GM23338 (cell line): Measurements from ENCODE around the gene CACNA2D1. TPM values are rescaled to one million over a fixed set of nuclear protein-coding genes. Genes with fewer than 3 reads are reported as not detected.
A peak's percentile ranks its signal among the peaks of the same experiment; 100 is the strongest.

Experiments used
- ATAC-seq: fragments of 200-7000 bp; cut with Tn5 transposase; 3 replicates; pipeline ENCODE4 v1.9.1; 2020
- DNase-seq: peaks from one replicate; pipeline ENCODE4 v3.0.0-alpha.2; 2015; ENCODE audit warnings: low spot score
- H2AFZ ChIP-seq: fragments of 200-600 bp; sonication (generic); 2 replicates; pipeline ENCODE4 v1.8.0; 2016; ENCODE audit warnings: antibody characterized with exemption, mild to moderate bottlenecking, moderate library complexity
- H3F3A ChIP-seq: fragments of 200-600 bp; sonication (generic); replicated peaks from 2 replicates; pipeline ENCODE4 v1.8.0; 2017; ENCODE audit warnings: antibody characterized with exemption, mixed run types, low read depth
- H3K27ac ChIP-seq: fragments of 200-600 bp; sonication (generic); 2 replicates; pipeline ENCODE4 v1.6.1; 2016; ENCODE audit warnings: low read depth
- H3K27me3 ChIP-seq: fragments of 200-600 bp; sonication (generic); 2 replicates; pipeline ENCODE4 v1.8.0; 2016; ENCODE audit warnings: mild to moderate bottlenecking, mixed run types, moderate library complexity; ENCODE audit not compliant: insufficient read depth
- H3K36me3 ChIP-seq: fragments of 200-600 bp; sonication (generic); 2 replicates; pipeline ENCODE4 v1.8.0; 2016; ENCODE audit warnings: mild to moderate bottlenecking; ENCODE audit not compliant: insufficient read depth
- H3K4me1 ChIP-seq: fragments of 200-600 bp; sonication (generic); 2 replicates; pipeline ENCODE4 v1.8.0; 2016; ENCODE audit warnings: mild to moderate bottlenecking, moderate library complexity; ENCODE audit not compliant: insufficient read depth
- H3K4me2 ChIP-seq: fragments of 200-600 bp; sonication (generic); 2 replicates; pipeline ENCODE4 v1.7.1; 2017; ENCODE audit warnings: mixed run types
- H3K4me3 ChIP-seq: fragments of 200-600 bp; sonication (generic); 2 replicates; pipeline ENCODE4 v1.6.1; 2016; ENCODE audit warnings: mixed run types
- H3K79me2 ChIP-seq: fragments of 200-600 bp; sonication (generic); replicated peaks from 2 replicates; pipeline ENCODE4 v1.8.0; 2017; ENCODE audit warnings: mild to moderate bottlenecking; ENCODE audit not compliant: insufficient read depth
- H3K9me2 ChIP-seq: fragments of 200-600 bp; sonication (generic); 2 replicates; pipeline ENCODE4 v1.8.0; 2017; ENCODE audit not compliant: insufficient read depth
- H4K20me1 ChIP-seq: fragments of 200-600 bp; sonication (generic); replicated peaks from 2 replicates; pipeline ENCODE4 v1.8.0; 2017; ENCODE audit warnings: mild to moderate bottlenecking; ENCODE audit not compliant: insufficient read depth
- H3K27ac Mint-ChIP-seq: 2 replicates; pipeline ENCODE4 v1.8.0; 2020; ENCODE audit warnings: inconsistent platforms, mild to moderate bottlenecking, moderate library complexity, mixed read lengths
- H3K27me3 Mint-ChIP-seq: 3 replicates; pipeline ENCODE4 v1.8.0; 2022; ENCODE audit warnings: low read depth, mild to moderate bottlenecking, moderate library complexity, mixed read lengths, inconsistent platforms; ENCODE audit not compliant: insufficient read depth, poor library complexity
- H3K36me3 Mint-ChIP-seq: 3 replicates; pipeline ENCODE4 v1.8.0; 2021; ENCODE audit warnings: low read depth, mild to moderate bottlenecking, inconsistent platforms, moderate library complexity, mixed read lengths
- H3K4me1 Mint-ChIP-seq: 3 replicates; pipeline ENCODE4 v1.8.0; 2020; ENCODE audit warnings: mild to moderate bottlenecking, inconsistent platforms, mixed read lengths
- H3K4me3 Mint-ChIP-seq: 3 replicates; pipeline ENCODE4 v1.8.0; 2021; ENCODE audit warnings: moderate library complexity, mild to moderate bottlenecking, inconsistent platforms, mixed read lengths
- H3K9me3 Mint-ChIP-seq: 3 replicates; pipeline ENCODE4 v1.8.0; 2020; ENCODE audit warnings: moderate library complexity, mild to moderate bottlenecking, inconsistent platforms, mixed read lengths
- CREB1 ChIP-seq: fragments of 250-450 bp; sonication (Bioruptor Pico); IDR thresholded peaks from 2 replicates; pipeline ENCODE4 v1.5.0; 2020; ENCODE audit warnings: low read depth, mild to moderate bottlenecking, moderate library complexity
- CTCF ChIP-seq, 2 experiments: fragments of 200-600 bp in 1 of 2; sonication (generic) in 1 of 2; conservative IDR thresholded peaks; 2 replicates each; pipeline versions ENCODE4 v1.5.1 to v1.6.1; 2016 to 2017; ENCODE audit warnings: antibody characterized with exemption in 2 of 2, low read depth in 2 of 2, mild to moderate bottlenecking in 2 of 2, moderate library complexity in 1 of 2
- ETS1 ChIP-seq: IDR thresholded peaks from 2 replicates; pipeline ENCODE4 v1.6.1; 2016; ENCODE audit warnings: antibody characterized with exemption
- EZH2 ChIP-seq: fragments of 200-600 bp; sonication (generic); IDR thresholded peaks from one replicate; pipeline ENCODE4 v1.8.0; 2017; ENCODE audit warnings: antibody characterized with exemption, mild to moderate bottlenecking, low read depth; ENCODE audit not compliant: unreplicated experiment
- EZH2phosphoT487 ChIP-seq: fragments of 200-600 bp; sonication (generic); IDR thresholded peaks from one replicate; pipeline ENCODE4 v1.8.1; 2018; ENCODE audit warnings: antibody characterized with exemption; ENCODE audit not compliant: unreplicated experiment
- JUNB ChIP-seq: IDR thresholded peaks from one replicate; pipeline ENCODE4 v1.6.1; 2016; ENCODE audit warnings: antibody characterized with exemption; ENCODE audit not compliant: unreplicated experiment
- NANOG ChIP-seq: IDR thresholded peaks from 2 replicates; pipeline ENCODE4 v1.6.1; 2016; ENCODE audit warnings: antibody characterized with exemption, borderline replicate concordance
- STAT1 ChIP-seq: IDR thresholded peaks from one replicate; pipeline ENCODE4 v1.6.1; 2016; ENCODE audit warnings: antibody characterized with exemption; ENCODE audit not compliant: unreplicated experiment
- ZNF331 ChIP-seq: fragments of 250-450 bp; sonication (Bioruptor Pico); IDR thresholded peaks from 2 replicates; pipeline ENCODE4 v1.5.0; 2020; ENCODE audit warnings: low read depth, mild to moderate bottlenecking, moderate library complexity
- polyA plus RNA-seq: library from polyadenylated mRNA; unstranded; fragments of >200 nt; fragmentation: Nextera tagmentation; extraction: Ambion mirVana; gene quantifications from 2 replicates; pipeline ENCODE4 v1.2.1, GENCODE V29; 2016
- total RNA-seq: library from RNA; depleted of rRNA; stranded (reverse); fragments of >200 nt; shearing (Covaris generic); gene quantifications from 2 replicates; pipeline ENCODE4 v1.2.3, GENCODE V29; 2014

Gene CACNA2D1
- total and polyA plus RNA-seq, 2 experiments from 2014 or later, result 7.0 to 20.4 TPM

DNA sequence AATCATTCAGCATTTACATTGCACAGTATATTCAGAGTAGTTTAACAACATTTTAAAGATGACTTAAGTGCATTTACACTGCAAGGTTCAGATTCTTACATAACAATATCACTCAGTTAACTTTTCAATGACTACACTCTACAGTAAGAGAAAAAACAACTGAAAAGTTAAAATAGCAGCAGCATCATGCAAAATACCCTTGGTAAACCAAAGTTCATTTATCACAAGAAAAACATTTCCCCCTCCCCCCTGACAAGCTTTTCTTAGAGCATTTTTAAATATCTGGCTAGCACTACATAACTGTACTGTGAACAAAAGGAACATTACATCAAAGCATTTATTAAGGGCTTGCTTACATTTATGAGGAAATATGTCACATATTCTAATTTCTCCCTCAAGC is 494.3 kb downstream of the CACNA2D1 start:
- ATAC-seq (no peak), DNase-seq (peak; percentile 9)
- H3K27ac Mint-ChIP-seq, result peak overlapping the region; percentile 68
- peak overlapping the region; percentile 25; the same call in 1 of the 3 replicates for H3K4me3 Mint-ChIP-seq
- no peaks in the 10 kb centered on the region for H3K27me3 Mint-ChIP-seq
- Histone ChIP-seq H3K9me2 (no peaks in the 10 kb centered on the region), H3F3A (no peaks in the 10 kb centered on the region), H3K4me2 (peak overlapping the region; percentile 59), H3K27ac (no peak overlapping the region), H2AFZ (no peak overlapping the region), H3K4me3 (peak overlapping the region; percentile 11; the same call in 1 of the 2 replicates), H3K4me1 (peaks cover 25% of the 10 kb centered on the region), H3K36me3 (no peaks in the 10 kb centered on the region), H4K20me1 (no peaks in the 10 kb centered on the region), H3K79me2 (no peaks in the 10 kb centered on the region), H3K27me3 (no peaks in the 10 kb centered on the region)
- H3K9me3 Mint-ChIP-seq, result no peaks in the 10 kb centered on the region
- peaks cover 14% of the 10 kb centered on the region for H3K4me1 Mint-ChIP-seq
- no peaks in the 10 kb centered on the region for H3K36me3 Mint-ChIP-seq
- TF ChIP-seq CREB1 (no peak), NANOG (peak; percentile 79; the same call in 1 of the 2 replicates), STAT1 (no peak), EZH2 (no peak), JUNB (no peak), ZNF331 (CRISPR knock-in tag) (no peak)

GRCh38 chr7:81944058-81944457 is 499.5 kb downstream of the CACNA2D1 start:
- H4K20me1 ChIP-seq, result no peaks in the 10 kb centered on the region
- Mint-ChIP-seq H3K36me3 (no peaks in the 10 kb centered on the region), H3K27ac (no peak overlapping the region), H3K4me3 (no peak overlapping the region), H3K9me3 (no peaks in the 10 kb centered on the region), H3K27me3 (peaks cover 3% of the 10 kb centered on the region), H3K4me1 (peaks cover 1% of the 10 kb centered on the region; the same call in 2 of the 3 replicates)
- no peaks in the 10 kb centered on the region for H3F3A ChIP-seq
- H3K4me3 ChIP-seq, result no peak overlapping the region
- H3K36me3 ChIP-seq, result no peaks in the 10 kb centered on the region
- no peak for ATAC-seq
- peaks cover 7% of the 10 kb centered on the region for H3K4me1 ChIP-seq
- H2AFZ ChIP-seq, result no peak overlapping the region
- no peak for TF ChIP-seq ZNF331 (CRISPR knock-in tag)
- TF ChIP-seq JUNB, result no peak
- no peak for TF ChIP-seq CREB1
- no peak for TF ChIP-seq EZH2phosphoT487
- no peak for TF ChIP-seq CTCF (conservative IDR thresholded peaks at IDR 0.05; ENCODE audit: low read depth in 2 of 2)
- no peak for TF ChIP-seq EZH2
- no peak for TF ChIP-seq ETS1
- TF ChIP-seq STAT1, result no peak
- H3K4me2 ChIP-seq, result no peak overlapping the region
- no peaks in the 10 kb centered on the region for H3K9me2 ChIP-seq
- no peaks in the 10 kb centered on the region for H3K27me3 ChIP-seq
- no peak for DNase-seq
- H3K27ac ChIP-seq, result no peak overlapping the region
- no peaks in the 10 kb centered on the region for H3K79me2 ChIP-seq
